K562 (cell line): ENCODE results near the gene CYB5R4. TPM values are rescaled to one million over a fixed set of nuclear protein-coding genes. Genes with fewer than 3 reads are reported as not detected.
A peak's percentile ranks its signal among the peaks of the same experiment; 100 is the strongest.

ENCODE experiments used
- ATAC-seq: fragments of 200-7000 bp; cut with Tn5 transposase; 3 replicates; pipeline ENCODE4 v1.9.1; 2020; ENCODE audit warnings: moderate library complexity
- BruUV-seq: library from RNA; stranded (reverse); fragments of 400-500 nt; replicated peaks from 2 replicates; lab custom pipeline; 2021; lab: Mats Ljungman, UMichigan
- CTCF ChIA-PET: fragments of 300-600 bp; formaldehyde crosslinking; extraction: SDS; loops from one replicate; lab custom pipeline; 2021; ENCODE audit warnings: low intra/inter-chr PET ratio; lab: Yijun Ruan, JAX
- POLR2A ChIA-PET: fragments of 300-600, 350-650 bp; sonication (Branson Sonifier 250); formaldehyde crosslinking; extraction: SDS; loops from one replicate; lab custom pipeline; 2021; ENCODE audit warnings: antibody characterized with exemption, inconsistent platforms; lab: Yijun Ruan, JAX
- DNase-seq, 4 experiments: peaks; one replicate each; pipeline versions ENCODE4 v3.0.0 to v3.0.0-alpha.2; 2011 to 2018; ENCODE audit warnings: low spot score in 3 of 4, mixed read lengths in 3 of 4; ENCODE audit errors: extremely low read depth in 1 of 4
- FAIRE-seq: peaks from 2 replicates; lab custom pipeline; 2011; peaks lifted over from hg19 to GRCh38; lab: Jason Lieb, UNC
- H2AFZ ChIP-seq: 2 replicates; pipeline ENCODE4 v1.6.0; 2011; ENCODE audit warnings: low read depth, low read length, control low read depth, inconsistent platforms
- H3K27ac ChIP-seq: fragments of 200-600 bp; 3 replicates; pipeline ENCODE4 v1.8.0; 2011; ENCODE audit warnings: low read depth, mild to moderate bottlenecking, control low read depth, inconsistent platforms, low read length, moderate library complexity, mixed read lengths; ENCODE audit errors: extremely low read depth
- H3K27me3 ChIP-seq, 2 experiments: fragments of 300-600 bp in 1 of 2; 2 replicates in 1 of 2; 3 replicates in 1 of 2; pipeline versions ENCODE4 v1.6.0 to v1.8.0; 2011; ENCODE audit warnings: inconsistent platforms in 2 of 2, low read length in 2 of 2, mild to moderate bottlenecking in 1 of 2, mixed read lengths in 1 of 2, moderate library complexity in 1 of 2; ENCODE audit not compliant: control insufficient read depth in 2 of 2, insufficient read depth in 2 of 2
- H3K36me3 ChIP-seq: fragments of 300-600 bp; 3 replicates; pipeline ENCODE4 v1.8.0; 2011; ENCODE audit warnings: mild to moderate bottlenecking, low read length, inconsistent platforms; ENCODE audit not compliant: control insufficient read depth, insufficient read depth
- H3K4me1 ChIP-seq, 2 experiments: fragments of 200-600 bp in 1 of 2; replicated peaks in 1 of 2; 2 replicates in 1 of 2; 3 replicates in 1 of 2; pipeline versions ENCODE4 v1.5.1 to v1.8.0; 2011; ENCODE audit warnings: inconsistent platforms in 2 of 2, low read length in 2 of 2, mild to moderate bottlenecking in 1 of 2, mixed read lengths in 1 of 2, moderate library complexity in 1 of 2; ENCODE audit not compliant: control insufficient read depth in 2 of 2, insufficient read depth in 2 of 2
- H3K4me2 ChIP-seq: 2 replicates; pipeline ENCODE4 v1.6.1; 2011; ENCODE audit warnings: low read length, control low read depth, inconsistent platforms, mixed read lengths; ENCODE audit not compliant: insufficient read depth
- H3K4me3 ChIP-seq: fragments of 200-600 bp; sonication (generic), shearing (Covaris generic); 2 replicates; pipeline ENCODE4 v1.5.1; 2016; ENCODE audit warnings: control low read depth, inconsistent platforms
- H3K79me2 ChIP-seq: fragments of 200-600 bp; 3 replicates; pipeline ENCODE4 v1.8.0; 2011; ENCODE audit warnings: low read length, inconsistent platforms; ENCODE audit not compliant: control insufficient read depth, insufficient read depth
- H3K9ac ChIP-seq, 2 experiments: 2 replicates each; pipeline versions ENCODE4 v1.6.0 to v1.6.1; 2011; ENCODE audit warnings: low read depth in 2 of 2, low read length in 2 of 2, control low read depth in 1 of 2, inconsistent platforms in 1 of 2, mild to moderate bottlenecking in 1 of 2, mixed read lengths in 1 of 2; ENCODE audit not compliant: insufficient read depth in 1 of 2
- H3K9me1 ChIP-seq: one replicate; pipeline ENCODE4 v1.6.0; 2011; ENCODE audit warnings: inconsistent platforms, mild to moderate bottlenecking, low read length, moderate library complexity; ENCODE audit not compliant: control insufficient read depth, insufficient read depth
- H3K9me3 ChIP-seq: replicated peaks from 2 replicates; pipeline ENCODE4 v1.5.1; 2011; ENCODE audit warnings: low read depth, low read length, inconsistent platforms; ENCODE audit not compliant: control insufficient read depth, insufficient read depth
- H4K20me1 ChIP-seq: replicated peaks from 2 replicates; pipeline ENCODE4 v1.6.1; 2011; ENCODE audit warnings: low read length, inconsistent platforms, mixed read lengths; ENCODE audit not compliant: control insufficient read depth, insufficient read depth
- ARID2 ChIP-seq: fragments of 450-650 bp; IDR thresholded peaks from 2 replicates; pipeline ENCODE4 v1.6.1; 2017; ENCODE audit warnings: antibody characterized with exemption, mild to moderate bottlenecking
- NRF1 ChIP-seq, 2 experiments: fragments of 450-650 bp; IDR thresholded peaks in 1 of 2; conservative IDR thresholded peaks in 1 of 2; 2 replicates each; pipeline ENCODE4 v1.6.1; 2014; ENCODE audit warnings: mild to moderate bottlenecking in 2 of 2
- SREBF1 ChIP-seq: fragments of 150-350 bp; IDR thresholded peaks from 2 replicates; pipeline ENCODE4 v1.6.1; 2014; ENCODE audit warnings: antibody characterized with exemption, low read depth, low read length, borderline replicate concordance
- TBP ChIP-seq: optimal IDR thresholded peaks from 2 replicates; pipeline ENCODE3; 2011; ENCODE audit warnings: low read depth, low read length, improper control_type of control experiment
- ZBTB33 ChIP-seq: sonication (generic); formaldehyde crosslinking; IDR thresholded peaks from 2 replicates; pipeline ENCODE4 v1.8.1; 2023; ENCODE audit warnings: mild to moderate bottlenecking, missing genetic modification reagents
- ZNF146 ChIP-seq: IDR thresholded peaks from one replicate; pipeline ENCODE4 v1.6.1; 2018; ENCODE audit warnings: missing compliant biosample characterization; ENCODE audit not compliant: unreplicated experiment
- WGBS: fragments of 100-300 bp; shearing (Covaris generic); methylation state at CpG from one replicate; pipeline ENCODE4 v1.1.6; 2016; ENCODE audit warnings: low coverage, mixed read lengths; ENCODE audit not compliant: insufficient coverage; ENCODE audit errors: missing lambda C conversion rate; 5-methylcytosine and 5-hydroxymethylcytosine counted together
- in situ Hi-C: fragments of 300-500 bp; cut with MboI; formaldehyde crosslinking; loops from 4 replicates; pipeline ENCODE4 v1.15.0; 2018; ENCODE audit warnings: inconsistent platforms, mixed read lengths
- intact Hi-C: fragments of 100-400 bp; cut with micrococcal nuclease; formaldehyde crosslinking; loops from 2 replicates; pipeline ENCODE4 v1.14.2; 2022
- polyA plus RNA-seq, 8 experiments: library from polyadenylated mRNA; depleted of rRNA in 4 of 8; stranded (reverse) in 5 of 8; unstranded in 3 of 8; fragments of >200 nt; fragmentation: Nextera tagmentation in 2 of 8; fragmentation: Illumina TruSeq in 1 of 8; extraction: Ambion mirVana in 2 of 8; extraction: Trizol in 1 of 8; gene quantifications; 2 replicates each; pipeline versions ENCODE4 v1.2.1 to v1.2.3, GENCODE V29; 2011 to 2014; ENCODE audit warnings: inconsistent platforms in 1 of 8, missing spikeins in 1 of 8
- total RNA-seq, 7 experiments: library from RNA; depleted of rRNA in 6 of 7; stranded (reverse); fragments of >200 nt in 6 of 7; fragmentation: Illumina TruSeq in 2 of 7; extraction: Trizol in 2 of 7; gene quantifications; 2 replicates each; pipeline versions ENCODE4 v1.2.1 to v1.2.3, GENCODE V29; 2011 to 2021; ENCODE audit warnings: low replicate concordance in 1 of 7

Gene CYB5R4
- total and polyA plus RNA-seq, 9 of the 15 experiments (the other 6 are each of a cell fraction or from before 2014, with no cell fraction given) = 5.9 to 23.1 (median 19.0) TPM

- in situ Hi-C loops = no loop called here
- H2AFZ ChIP-seq = no peak within 1 kb of the TSS
- no peaks in the 10 kb centered on the region for H3K79me2 ChIP-seq
- H3K27me3 ChIP-seq = peaks cover 16 to 25% of the 10 kb centered on the region in 2 experiments
- H3K4me2 ChIP-seq = no peak within 1 kb of the TSS
- no peaks in the 10 kb centered on the region for H3K36me3 ChIP-seq
- H3K9me3 ChIP-seq = no peaks in the 10 kb centered on the region
- no peak for DNase-seq
- POLR2A ChIA-PET = interaction anchor here (1.1 kb wide), 1 partner anchor 9 kb away, joined by 4 read pairs; no protein-coding TSS in a partner anchor
- H3K9ac ChIP-seq = no peak within 1 kb of the TSS
- FAIRE-seq = no peak
- peaks cover 0 to 12% of the 10 kb centered on the region in 2 experiments; a peak in 1 of 5 replicates for H3K4me1 ChIP-seq
- no peaks in the 10 kb centered on the region for H3K9me1 ChIP-seq
- BruUV-seq = no TSS peak
- no peak; the same call in 2 of the 3 replicates for ATAC-seq
- WGBS = 34% methylated on average over 53 of the region's 81 CpGs
- TF ChIP-seq ZBTB33 (peak; percentile 17; the same call in 1 of the 2 replicates), ZNF146 (CRISPR knock-in tag) (no peak), NRF1 (conservative IDR thresholded peaks at IDR 0.05 in 1 of 2, IDR thresholded peaks at IDR 0.05 in 1 of 2) (no peak), SREBF1 (no peak), TBP (no peak), ARID2 (no peak)
- CTCF ChIA-PET = no interaction called here
- no peak within 1 kb of the TSS for H3K27ac ChIP-seq
- intact Hi-C loops = no loop called here
- H3K4me3 ChIP-seq = no peak within 1 kb of the TSS
- no peaks in the 10 kb centered on the region for H4K20me1 ChIP-seq
These were observed 6.1 kb upstream of the CYB5R4 start, which contains the start of gene RIPPLY2 for GRCh38 chr6:83853178-83854000. Gene RIPPLY2 (plus strand): TSS chr6:83853360. CDS start chr6:83853417, 57 bp downstream.
